GM18502 (cell line): ENCODE results near the gene TPSAB1.
"Not testable (repeated sequence)": the region's sequence is repeated elsewhere in the genome, so short reads cannot be mapped to it uniquely, and the experiment has no call there.

Experiments
- ATAC-seq: cut with Tn5 transposase; IDR thresholded peaks from one replicate; pipeline ENCODE4 v1.9.1; 2021; ENCODE audit warnings: mild to moderate bottlenecking; ENCODE audit not compliant: unreplicated experiment, poor library complexity

TPSAB1 gene

GRCh38 chr16:1243907-1244850, 3.7 kb downstream of the TPSAB1 start:
- ATAC-seq, result not testable (repeated sequence)

- ATAC-seq, result no peak
Measured at GRCh38 chr16:1244881-1245280, 4.4 kb downstream of the TPSAB1 start.

GRCh38 chr16:1245452-1246020, 5.0 kb downstream of the TPSAB1 start:
- ATAC-seq, result no peak

GRCh38 chr16:1247903-1248537, 7.5 kb downstream of the TPSAB1 start:
- ATAC-seq, result not testable (repeated sequence)

- not testable (repeated sequence) for ATAC-seq
Measured at GRCh38 chr16:1249031-1249755, 8.7 kb downstream of the TPSAB1 start.

- ATAC-seq, result not testable (repeated sequence)
Measured at GRCh38 chr16:1253701-1254364, 13.3 kb downstream of the TPSAB1 start.

GRCh38 chr16:1254821-1255220, 14.3 kb downstream of the TPSAB1 start:
- not testable (repeated sequence) for ATAC-seq

GRCh38 chr16:1255276-1256122, 15.0 kb downstream of the TPSAB1 start, which contains the start of gene TPSD1:
TSS of gene TPSD1 (plus strand) at chr16:1256069. CDS start at chr16:1256281, 212 bp downstream.
- ATAC-seq, result not testable (repeated sequence)

GRCh38 chr16:1256296-1256873, 15.9 kb downstream of the TPSAB1 start:
- not testable (repeated sequence) for ATAC-seq

- no peak for ATAC-seq
Measured at GRCh38 chr16:1256874-1257322, 16.4 kb downstream of the TPSAB1 start.

- ATAC-seq, result no peak
Measured at GRCh38 chr16:1257561-1258224, 17.2 kb downstream of the TPSAB1 start.

- ATAC-seq, result no peak
Measured at GRCh38 chr16:1258225-1258600, 17.7 kb downstream of the TPSAB1 start.

GRCh38 chr16:1258906-1259759, 18.6 kb downstream of the TPSAB1 start:
- no peak for ATAC-seq

GRCh38 chr16:1259760-1260068, 19.2 kb downstream of the TPSAB1 start:
- no peak for ATAC-seq

- no peak for ATAC-seq
Measured at GRCh38 chr16:1260101-1260680, 19.7 kb downstream of the TPSAB1 start.

GRCh38 chr16:1261131-1261892, 20.8 kb downstream of the TPSAB1 start:
- ATAC-seq, result no peak
